ENCODE data around the gene HNRNPH1.

- TF ChIP-seq CTCF (IDR thresholded peaks at IDR 0.05) (no peak), ZFX (IDR thresholded peaks at IDR 0.05; ENCODE audit: borderline replicate concordance) (no peak)
These were observed 1.4 kb upstream of the HNRNPH1 start for GRCh38 chr5:179624841-179625271.

Data from 22Rv1 (cell line).